HG03095 (cell line): ENCODE measurements around the gene TRAPPC10.
"Not testable (repeated sequence)": the region's sequence is repeated elsewhere in the genome, so short reads cannot be mapped to it uniquely, and the experiment has no call there.

Experiments used
- ATAC-seq: cut with Tn5 transposase; IDR thresholded peaks from one replicate; pipeline ENCODE4 v1.9.1; 2021; ENCODE audit warnings: moderate library complexity; ENCODE audit not compliant: unreplicated experiment

Gene TRAPPC10

DNA sequence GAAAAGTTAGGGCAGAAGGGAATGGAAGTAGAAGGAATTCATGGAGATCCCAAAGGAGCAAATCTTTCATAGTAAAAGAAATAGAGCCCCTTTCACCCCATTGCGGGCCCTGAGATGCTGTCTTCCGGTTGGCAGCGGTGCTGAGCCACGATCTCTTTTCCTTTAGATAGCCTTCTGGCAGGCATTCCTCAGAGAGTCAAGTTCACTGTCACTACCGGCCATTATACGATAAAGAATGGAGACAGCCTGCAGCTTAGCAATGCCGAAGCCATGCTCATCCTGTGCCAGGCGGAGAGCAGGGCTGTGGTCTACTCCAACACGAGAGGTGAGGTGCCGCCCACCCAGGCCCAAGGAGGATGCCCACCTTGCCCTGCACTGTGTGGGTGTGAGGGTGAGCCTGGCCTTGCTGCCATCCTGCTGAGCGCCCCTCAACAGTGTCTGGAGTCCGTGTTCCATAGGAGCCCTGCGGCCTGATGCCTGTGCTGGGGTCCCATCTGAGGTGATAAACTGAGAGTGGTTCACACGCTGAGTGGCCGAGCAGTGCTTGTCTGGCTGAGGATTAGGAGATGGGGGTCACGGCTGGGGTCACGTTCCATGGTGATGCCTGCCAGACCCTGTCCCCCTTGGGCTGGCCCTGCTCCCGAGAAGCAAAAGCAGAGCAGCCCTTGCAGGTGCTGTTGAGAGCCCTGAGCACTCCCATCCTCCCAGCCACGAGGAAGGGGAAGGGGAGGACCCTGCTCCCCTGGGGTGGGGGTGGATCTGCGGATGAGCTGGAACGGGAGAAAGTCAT, 74.7 kb downstream of the TRAPPC10 start:
- no peak for ATAC-seq

DNA sequence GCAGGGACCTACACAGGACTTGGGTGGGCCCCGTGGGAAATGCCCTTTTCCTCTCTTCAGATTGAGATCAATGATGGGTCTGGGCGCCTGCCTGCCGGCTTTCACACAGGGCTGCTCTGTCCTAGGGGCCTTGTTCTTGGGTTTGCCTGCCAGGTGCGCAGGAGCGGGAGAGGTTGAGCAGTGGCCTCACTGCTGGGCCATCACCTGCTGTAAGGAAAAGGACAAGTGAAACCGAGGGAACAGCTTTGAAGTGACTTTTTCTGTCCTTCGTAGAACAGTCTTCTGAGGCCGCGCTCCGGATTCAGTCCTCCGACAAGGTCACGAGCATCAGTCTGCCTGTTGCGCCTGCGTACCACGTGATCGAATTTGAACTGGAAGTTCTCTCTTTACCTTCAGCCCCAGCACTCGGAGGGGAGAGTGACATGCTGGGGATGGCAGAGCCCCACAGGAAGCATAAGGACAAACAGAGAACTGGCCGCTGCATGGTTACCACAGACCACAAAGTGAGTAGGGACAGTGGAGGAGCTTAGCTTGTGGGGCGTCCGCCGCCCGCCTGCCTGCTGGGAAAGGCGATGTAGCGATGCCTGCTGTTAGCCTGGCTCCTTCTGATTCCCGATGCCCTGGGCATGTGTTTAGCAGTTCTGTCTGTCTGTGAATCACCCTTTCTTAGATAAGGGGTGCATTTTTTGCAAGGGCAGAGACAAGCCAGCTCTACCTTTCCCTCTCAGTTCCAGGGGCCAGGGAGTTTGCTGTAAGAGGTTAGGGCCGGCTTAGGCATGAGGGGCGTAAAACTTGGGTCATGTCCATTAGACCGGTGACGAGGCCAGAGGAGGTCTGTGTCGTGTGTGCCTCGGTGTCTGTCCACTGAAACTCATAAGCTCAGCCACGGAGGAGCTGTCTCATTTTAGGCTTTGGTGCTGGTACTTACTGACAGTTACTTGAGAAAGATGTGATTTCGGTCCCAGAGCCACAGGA, 75.6 kb downstream of the TRAPPC10 start:
- ATAC-seq = no peak

DNA sequence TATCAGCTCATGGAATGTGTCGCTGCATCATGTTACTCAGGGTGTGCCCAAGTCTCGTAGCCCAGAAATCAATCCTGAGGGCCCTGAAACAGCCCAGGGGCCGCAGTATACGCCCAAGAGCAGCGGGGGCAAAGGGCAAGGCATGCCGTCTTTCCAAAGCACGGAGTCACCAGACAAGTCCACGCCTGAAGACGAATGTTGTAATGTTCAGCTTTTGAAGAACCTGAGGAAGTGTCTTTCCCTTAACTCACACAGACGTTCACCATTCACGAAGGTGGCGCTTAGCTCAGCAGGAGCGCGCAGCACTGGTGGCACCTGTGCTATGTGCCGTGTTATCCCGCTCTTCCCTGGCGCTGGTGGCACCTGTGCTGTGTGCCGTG, 76.3 kb downstream of the TRAPPC10 start:
- ATAC-seq = no peak

DNA sequence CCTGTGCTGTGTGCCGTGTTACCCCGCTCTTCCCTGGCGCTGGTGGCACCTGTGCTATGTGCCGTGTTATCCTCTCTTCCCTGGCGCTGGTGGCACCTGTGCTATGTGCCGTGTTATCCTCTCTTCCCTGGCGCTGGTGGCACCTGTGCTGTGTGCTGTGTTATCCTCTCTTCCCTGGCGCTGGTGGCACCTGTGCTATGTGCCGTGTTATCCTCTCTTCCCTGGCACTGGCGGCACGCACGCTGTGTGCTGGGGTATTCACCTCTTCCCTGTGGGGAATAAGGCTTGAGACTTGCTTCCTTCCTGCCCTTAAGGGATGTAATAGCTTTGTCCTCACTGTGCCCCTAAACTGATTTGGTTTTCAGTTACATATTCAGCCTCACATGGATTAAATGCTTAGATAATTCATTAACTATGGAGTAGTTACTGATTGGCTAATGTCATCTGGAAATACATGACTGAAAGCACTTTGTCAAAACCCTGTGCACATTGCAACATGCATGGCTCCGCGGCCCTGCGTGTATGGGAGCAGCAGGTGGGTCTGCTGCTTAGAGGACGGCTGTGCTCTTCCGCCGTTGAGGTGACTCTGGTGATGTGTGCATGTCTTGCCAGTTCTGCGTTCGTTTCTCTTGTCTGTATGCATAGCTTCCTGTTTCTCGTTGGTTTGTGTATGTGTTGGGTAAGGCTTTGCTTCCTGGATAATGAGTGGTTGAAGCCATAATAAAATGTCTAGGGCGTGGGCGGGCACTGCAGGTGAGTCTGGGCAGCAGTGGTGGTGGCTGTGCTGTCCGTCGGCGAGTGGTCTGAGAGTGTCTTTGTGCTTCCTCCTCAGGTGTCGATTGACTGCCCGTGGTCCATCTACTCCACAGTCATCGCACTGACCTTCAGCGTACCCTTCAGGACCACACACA, 77.1 kb downstream of the TRAPPC10 start:
- no peak for ATAC-seq

DNA sequence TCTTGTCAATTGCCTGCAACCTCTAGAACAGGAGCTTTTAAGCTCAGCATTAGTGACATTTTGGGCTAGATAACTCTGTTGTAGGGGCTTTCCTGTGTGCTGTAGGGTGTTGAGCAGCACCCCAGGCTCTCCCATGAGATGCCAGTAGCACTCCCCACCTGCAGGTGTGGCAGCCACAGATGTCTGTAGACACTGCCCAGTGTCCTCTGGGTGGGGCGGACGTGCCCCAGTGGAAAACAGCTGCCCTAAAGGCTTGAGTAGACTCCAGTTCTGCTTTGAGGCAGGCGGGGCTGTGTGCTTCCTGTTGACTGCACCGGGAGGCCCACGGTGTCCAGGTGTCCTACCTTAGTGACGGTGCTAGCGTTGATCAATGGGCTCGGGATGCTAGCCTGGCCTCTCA, 78.2 kb downstream of the TRAPPC10 start:
- no peak for ATAC-seq

DNA sequence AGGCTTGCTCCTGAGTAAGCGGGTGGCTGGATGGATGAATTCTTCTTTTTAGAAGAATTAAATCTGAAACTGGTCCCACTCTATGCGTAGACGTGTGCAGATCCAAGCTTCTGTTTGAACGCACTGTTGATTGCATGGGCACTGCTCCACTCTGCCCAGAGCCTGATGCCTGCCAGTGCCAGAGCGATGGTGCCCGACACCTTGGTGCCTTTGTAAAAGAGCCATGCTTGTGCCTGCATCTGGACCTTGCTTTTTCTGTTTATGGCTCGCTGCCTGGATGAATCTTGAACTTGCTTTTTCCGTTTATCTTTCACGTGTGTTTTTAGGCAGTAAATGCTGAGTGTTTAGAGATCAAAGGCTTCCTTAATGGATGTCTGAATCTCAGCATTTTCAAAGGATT, 80.1 kb downstream of the TRAPPC10 start:
- ATAC-seq = no peak

DNA sequence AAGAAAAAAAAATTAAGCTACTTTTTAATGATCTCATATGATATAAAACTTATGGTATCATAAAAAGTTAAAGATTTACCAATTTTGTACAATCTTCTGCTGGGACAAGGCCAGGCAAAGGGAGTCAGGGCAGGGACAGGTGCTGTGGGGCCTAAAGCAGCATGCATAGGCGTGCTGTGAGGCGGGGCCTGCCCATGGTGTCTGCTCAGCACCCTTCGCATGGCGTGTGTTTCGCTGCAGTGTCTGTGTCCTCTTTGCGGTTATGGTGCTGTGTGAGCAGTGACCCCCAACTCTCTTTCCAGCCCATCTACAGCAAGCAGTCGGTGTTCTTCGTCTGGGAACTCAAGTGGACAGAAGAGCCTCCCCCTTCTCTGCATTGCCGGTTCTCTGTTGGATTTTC, 81.7 kb downstream of the TRAPPC10 start:
- ATAC-seq = no peak

DNA sequence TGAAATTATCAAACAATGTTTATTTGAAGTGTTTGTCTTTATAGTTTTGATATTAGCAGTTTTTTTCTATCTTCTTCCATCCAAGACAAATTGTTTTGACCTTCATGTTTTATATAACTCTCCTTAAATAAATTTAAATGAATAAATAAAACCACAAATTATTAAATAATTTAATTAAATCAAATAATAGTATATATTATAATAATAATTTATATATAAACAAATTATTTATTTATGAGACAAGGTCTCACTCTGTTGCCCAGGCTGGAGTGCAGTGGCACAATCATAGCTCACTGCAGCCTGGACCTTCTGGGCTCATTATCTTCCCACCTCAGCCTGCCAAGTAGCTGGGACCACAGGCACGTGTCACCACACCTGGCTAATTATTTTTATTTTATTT, 82.7 kb downstream of the TRAPPC10 start:
- no peak for ATAC-seq

DNA sequence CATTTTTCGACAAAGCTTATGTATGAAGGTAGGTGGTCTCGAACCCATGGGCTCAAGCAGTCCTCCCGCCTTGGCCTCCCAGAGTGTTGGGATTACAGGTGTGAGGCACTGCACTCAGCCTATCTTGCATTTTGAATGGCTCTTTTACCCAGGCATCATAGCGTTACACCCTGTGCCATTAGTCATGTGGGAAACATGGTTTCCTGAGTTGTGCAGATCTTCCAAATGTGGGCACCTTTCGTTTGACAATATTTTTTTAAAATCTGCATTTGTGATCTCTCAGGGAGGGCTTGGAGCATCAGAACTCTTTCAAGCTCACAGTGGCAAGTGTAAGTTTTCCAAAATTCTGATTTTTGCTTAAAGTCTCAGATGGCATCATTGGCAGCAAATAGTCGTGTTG, 86.4 kb downstream of the TRAPPC10 start:
- ATAC-seq = not testable (repeated sequence)

DNA sequence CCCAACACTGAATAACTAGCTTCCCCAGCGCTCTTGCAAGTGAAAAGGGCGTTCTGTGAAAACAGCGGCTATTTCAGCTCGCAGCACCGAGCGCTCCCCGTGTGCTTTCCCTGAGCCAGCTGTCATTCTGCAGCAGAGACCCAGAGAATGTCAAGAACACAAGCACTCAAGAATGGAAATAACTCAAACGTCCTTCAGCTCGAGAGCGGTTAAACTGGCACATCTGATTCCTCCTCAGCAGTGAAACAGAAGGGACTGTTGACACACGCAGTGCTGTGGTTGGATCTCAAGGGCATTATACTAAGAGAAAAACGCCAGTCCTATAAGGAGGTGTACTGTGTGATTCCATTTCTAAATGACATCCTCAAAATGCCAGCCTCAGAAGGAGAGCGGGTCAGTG, 86.9 kb downstream of the TRAPPC10 start:
- ATAC-seq = not testable (repeated sequence)

DNA sequence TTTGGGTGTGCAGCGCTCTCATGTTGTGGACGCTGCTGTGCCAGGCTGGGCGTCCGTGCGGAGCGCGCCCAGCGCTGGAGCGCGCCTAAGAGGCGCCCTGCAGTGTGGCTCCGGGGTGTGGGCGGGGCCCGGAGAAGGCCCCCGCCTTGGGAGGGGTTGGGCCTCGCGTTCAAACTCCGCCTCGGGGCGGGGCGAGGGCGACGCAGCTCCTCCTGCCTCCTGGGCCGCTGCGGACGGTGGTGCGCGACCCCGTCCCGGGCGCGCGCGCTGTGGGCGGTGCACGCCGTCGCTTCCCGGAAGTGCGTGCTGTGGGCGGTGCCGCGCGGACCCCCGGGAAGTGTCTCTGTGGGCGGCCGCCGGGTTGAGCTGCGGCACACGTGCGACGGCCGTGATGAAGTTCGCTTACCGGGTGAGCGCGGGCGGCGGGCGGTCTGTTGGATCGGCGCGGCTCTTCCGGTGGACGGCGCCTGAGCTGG, 95.0 kb downstream of the TRAPPC10 start, which contains the start of gene PWP2:
Gene PWP2 (plus strand): TSS at position 374 of the 476 bp plus-strand sequence. CDS start 18 bp downstream, at position 392.
- ATAC-seq = peak; percentile 88

DNA sequence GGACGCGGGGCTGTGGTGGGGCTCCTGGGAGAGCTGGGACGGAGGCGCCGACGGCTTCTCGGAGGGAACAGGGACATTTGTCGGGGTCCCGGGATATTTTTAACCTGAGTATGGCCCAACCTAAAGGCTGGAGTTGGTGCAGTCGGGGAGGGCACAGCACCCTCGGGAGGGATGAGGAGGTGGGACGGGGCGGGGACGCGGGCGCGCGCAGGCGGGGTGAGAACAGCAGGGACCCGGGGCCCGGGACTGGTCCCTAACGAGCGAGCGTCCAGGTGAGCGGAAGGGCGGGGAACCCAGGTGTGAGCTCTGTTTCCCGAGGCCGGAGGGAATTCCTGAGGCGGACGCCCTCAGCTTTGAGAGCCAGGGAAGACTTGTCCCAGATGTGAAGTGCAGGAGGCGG, 95.5 kb downstream of the TRAPPC10 start:
- peak; percentile 13 for ATAC-seq

DNA sequence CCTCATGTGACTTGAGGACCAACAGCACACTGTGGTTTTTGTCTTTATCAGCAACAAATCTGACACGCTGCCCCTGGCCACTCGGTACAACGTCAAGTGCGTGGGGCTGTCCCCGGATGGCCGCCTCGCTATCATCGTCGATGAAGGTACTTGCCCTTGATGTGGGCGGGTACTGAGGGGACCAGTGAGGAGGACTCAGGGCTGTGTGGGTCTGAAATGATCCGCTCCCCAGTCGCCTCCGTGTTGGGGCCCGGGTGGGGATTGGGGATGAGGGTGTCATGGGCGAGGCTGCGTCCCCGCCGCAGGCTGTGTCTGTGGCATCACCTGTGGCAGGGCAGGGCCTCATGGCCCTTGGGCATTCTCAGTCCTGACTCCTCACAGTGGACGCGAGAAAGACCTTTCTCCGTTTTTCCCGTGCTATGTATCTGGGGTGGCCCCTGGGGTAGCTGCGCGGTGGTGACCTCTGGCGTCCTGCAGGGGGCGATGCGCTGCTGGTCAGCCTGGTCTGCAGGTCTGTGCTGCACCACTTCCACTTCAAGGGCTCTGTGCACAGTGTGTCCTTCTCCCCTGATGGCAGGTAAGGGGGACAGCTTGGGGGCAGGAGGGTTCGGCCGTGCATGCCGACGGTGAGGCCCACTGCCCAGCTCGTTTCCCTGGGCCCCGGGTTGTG, 101.7 kb downstream of the TRAPPC10 start:
- not testable (repeated sequence) for ATAC-seq

DNA sequence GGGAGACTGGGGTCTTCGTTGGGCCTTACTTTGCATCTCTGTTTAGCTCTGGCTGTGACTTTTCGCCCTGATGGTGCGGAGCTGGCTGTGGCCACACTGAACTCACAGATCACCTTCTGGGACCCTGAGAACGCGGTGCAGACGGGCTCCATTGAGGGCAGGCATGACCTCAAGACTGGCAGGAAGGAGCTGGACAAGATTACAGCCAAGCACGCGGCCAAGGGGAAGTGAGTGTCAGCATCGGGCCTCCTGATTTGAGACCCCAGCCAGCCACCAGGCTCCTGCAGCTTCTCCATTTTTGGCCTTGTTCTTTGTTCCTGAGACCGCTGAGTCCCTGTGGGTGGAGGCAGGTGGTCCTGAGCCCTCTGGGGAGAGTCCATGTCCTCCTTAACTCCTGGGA, 110.0 kb downstream of the TRAPPC10 start:
- ATAC-seq = not testable (repeated sequence)

DNA sequence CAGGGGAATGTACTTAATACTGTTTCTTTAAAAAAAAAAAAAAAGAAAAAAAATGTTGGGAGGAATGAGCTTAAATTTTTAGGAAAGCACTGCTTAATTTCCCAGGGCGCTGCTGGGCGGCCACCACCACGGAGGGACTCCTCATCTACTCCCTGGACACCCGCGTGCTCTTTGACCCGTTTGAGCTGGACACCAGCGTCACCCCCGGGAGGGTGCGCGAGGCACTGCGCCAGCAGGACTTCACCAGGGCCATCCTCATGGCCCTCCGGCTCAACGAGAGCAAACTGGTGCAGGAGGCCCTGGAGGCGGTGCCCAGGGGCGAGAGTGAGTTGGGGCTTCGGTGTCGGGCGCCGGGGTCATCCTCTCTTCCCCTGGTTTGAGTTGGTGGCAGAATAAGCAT, 115.7 kb downstream of the TRAPPC10 start:
- not testable (repeated sequence) for ATAC-seq

DNA sequence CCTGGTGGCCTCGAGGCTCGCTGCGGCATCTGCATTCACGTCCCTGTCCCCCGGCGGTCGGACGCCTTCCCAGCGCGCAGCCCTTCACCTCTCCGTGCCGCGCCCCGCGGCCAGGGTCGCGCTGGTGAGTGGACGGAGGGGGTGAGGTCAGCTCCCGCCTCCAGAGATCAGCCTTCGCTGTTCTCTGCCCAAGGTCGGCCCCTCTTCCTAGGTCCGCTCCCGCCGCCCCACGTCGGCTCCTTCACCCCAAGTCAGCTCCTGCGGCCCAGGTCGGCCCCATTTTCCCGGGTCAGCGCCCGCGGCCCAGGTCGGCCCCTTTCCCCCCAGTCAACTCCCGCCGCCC, 121.6 kb downstream of the TRAPPC10 start:
- ATAC-seq = not testable (repeated sequence)

DNA sequence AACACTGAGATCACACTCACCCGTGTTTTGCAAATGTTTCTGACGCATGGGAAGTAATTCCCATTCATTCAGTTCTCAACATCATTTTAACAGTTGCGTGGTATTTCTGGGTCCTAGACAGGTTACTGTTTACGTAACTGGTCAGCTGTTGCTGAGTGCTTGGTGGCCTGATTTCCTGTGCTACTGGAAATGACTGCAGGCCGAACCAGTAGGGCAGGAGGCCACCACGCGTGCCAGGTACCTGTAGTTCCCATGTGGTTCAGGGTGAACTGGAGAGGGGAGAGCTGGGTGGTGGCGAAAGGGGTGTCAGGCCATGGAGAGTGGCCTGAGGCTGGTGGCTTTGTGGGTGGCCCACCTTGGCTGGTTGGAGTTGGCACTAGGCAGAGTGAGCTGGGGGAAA, 122.6 kb downstream of the TRAPPC10 start:
- ATAC-seq = not testable (repeated sequence)

DNA sequence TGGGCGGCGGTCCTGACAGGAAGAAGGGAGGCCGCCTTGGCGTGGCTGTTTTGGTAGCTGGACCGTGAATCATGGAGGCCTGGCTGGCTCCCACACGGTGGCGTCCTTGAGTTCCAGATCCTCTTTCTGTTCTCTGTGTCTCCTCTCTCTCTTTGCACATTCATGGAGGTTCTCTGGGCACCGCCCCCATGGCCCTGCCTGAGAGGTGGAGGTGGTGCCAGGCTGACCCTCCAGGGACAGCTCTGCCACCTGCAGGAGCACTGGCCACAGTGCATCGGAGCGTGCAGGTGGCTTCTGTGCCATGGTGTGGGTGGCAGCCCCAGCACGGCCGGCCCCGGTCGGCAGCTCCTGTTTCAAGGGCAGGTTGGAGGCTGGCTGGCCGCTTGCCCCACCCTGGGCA, 125.9 kb downstream of the TRAPPC10 start:
- not testable (repeated sequence) for ATAC-seq

DNA sequence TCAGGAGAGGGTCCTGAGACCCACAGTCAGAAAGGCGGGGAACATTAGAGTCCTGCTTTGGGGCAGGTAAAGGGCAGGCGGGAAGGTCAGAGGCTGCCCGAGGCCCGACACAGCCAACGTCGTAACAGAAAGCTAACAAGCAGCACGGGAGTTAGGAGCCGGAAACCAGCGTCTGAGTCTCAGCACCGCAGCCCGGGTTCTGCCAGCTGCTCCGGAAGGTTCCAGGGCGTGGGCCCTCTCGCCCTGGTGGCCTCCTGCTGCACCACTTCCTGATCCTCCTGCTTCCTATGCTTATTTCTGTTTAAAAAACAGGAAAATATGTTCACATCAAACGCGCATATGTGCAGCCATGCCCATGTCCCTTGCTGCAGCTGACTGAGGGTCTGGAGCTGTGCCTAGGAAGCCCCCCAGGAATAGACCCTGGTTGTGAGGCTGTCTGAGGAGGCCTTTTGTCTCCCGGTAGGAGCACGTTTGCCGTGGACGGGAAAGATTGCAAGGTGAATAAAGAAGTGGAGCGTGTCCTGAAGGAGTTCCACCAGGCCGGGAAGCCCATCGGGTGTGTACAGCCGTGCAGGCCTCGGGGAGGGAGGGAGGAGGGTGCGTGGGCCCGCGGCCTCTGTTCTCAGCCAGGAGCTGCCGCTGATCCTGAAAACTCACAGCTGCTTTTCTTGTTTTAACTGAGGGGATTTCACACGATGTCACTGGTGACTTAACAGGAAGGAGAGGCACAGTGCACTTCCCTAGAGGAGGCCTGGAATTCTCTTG, 127.9 kb downstream of the TRAPPC10 start:
- not testable (repeated sequence) for ATAC-seq
